ENCODE data around the gene TXNRD3. TPM values are rescaled to one million over a fixed set of nuclear protein-coding genes. Genes with fewer than 3 reads are reported as not detected.

Gene TXNRD3
- total RNA-seq, 4 donors from 2014 or later = 10.9 to 19.2 (median 13.4) TPM

GRCh38 chr3:126672340-126672739 is 17.4 kb upstream of the TXNRD3 start:
- TF ChIP-seq, protein P1, sequence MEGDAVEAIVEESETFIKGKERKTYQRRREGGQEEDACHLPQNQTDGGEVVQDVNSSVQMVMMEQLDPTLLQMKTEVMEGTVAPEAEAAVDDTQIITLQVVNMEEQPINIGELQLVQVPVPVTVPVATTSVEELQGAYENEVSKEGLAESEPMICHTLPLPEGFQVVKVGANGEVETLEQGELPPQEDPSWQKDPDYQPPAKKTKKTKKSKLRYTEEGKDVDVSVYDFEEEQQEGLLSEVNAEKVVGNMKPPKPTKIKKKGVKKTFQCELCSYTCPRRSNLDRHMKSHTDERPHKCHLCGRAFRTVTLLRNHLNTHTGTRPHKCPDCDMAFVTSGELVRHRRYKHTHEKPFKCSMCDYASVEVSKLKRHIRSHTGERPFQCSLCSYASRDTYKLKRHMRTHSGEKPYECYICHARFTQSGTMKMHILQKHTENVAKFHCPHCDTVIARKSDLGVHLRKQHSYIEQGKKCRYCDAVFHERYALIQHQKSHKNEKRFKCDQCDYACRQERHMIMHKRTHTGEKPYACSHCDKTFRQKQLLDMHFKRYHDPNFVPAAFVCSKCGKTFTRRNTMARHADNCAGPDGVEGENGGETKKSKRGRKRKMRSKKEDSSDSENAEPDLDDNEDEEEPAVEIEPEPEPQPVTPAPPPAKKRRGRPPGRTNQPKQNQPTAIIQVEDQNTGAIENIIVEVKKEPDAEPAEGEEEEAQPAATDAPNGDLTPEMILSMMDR (IDR thresholded peaks at IDR 0.05; ENCODE audit: low read depth) = no peak

DNA sequence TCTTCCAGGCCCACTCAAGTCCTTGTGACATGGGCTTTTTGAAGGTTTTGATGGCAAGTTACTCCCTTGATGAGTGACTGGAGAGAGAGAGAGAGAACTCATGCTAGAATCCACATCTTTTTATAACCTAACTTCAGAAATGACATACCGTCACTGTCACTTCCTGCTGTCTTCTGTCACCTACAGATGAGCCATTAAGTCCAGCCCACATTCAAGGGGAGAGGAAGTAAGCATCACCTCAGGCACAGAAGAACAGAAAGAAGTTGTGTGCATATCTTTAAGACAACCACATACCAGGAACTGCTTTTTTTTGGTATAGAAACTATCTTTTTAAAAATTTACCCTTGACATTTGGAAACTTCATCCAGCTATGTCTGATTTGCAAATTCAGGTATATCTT is 16.6 kb upstream of the TXNRD3 start:
- TF ChIP-seq, protein P1 (IDR thresholded peaks at IDR 0.05; ENCODE audit: low read depth) = no peak

GRCh38 chr3:126668450-126669401 is 13.8 kb upstream of the TXNRD3 start:
- TF ChIP-seq, protein P1 (IDR thresholded peaks at IDR 0.05; ENCODE audit: low read depth) = no peak

DNA sequence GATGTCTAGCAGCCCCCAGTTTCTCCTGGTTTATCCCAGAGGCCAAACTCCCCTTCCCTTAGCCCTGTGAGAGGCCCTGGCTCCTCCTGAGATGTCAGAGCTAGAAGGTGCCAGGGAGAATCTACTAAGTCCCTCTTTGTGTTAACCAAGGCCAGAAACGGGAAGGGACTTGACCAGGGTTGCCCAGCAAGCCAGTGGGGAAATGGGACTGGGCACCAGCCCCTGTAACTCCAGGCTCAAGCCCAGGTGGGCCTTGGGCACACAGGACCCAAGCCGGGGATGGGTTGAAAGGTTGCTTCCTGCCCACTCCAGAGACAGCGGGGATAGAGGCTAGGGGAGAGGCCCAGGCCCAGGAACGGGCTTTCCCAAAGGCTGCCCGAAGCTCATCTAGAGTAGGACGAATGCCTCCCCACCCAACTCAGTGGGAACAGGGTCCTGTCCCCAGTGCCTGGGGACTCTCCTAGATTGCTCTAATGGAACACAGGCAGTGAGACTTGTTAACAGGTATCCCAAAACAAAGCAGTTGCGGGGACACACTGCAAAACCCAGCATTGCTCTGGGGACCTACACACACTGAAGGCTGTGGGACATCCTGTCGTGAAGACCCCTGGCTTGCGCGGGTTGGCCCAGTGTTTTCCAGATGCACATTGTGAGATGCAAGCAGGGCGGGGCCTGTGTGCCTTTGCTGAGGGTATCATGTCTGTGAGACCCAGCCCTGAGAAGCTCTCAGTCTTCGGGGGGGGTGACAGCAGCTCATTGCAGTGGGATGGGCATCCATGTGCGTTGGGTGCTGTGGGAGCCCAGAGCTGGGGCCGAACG is 12.9 kb upstream of the TXNRD3 start:
- TF ChIP-seq, protein P1 (IDR thresholded peaks at IDR 0.05; ENCODE audit: low read depth) = no peak

GRCh38 chr3:126666658-126667528 is 12.0 kb upstream of the TXNRD3 start:
- TF ChIP-seq, protein P1 (IDR thresholded peaks at IDR 0.05; ENCODE audit: low read depth) = no peak

GRCh38 chr3:126665959-126666657 is 11.2 kb upstream of the TXNRD3 start:
- TF ChIP-seq, protein P1 (IDR thresholded peaks at IDR 0.05; ENCODE audit: low read depth) = no peak
